HepG2 (cell line): ENCODE results near the gene FGFR3. TPM values are rescaled to one million over a fixed set of nuclear protein-coding genes. Genes with fewer than 3 reads are reported as not detected.

ENCODE experiments used
- BORCS8-MEF2B ChIP-seq: sonication (generic); formaldehyde crosslinking; IDR thresholded peaks from 2 replicates; pipeline ENCODE4 v1.8.0; 2022; ENCODE audit warnings: mild to moderate bottlenecking, missing genetic modification reagents
- GMEB2 ChIP-seq: IDR thresholded peaks from 2 replicates; pipeline ENCODE4 v1.6.1; 2016; ENCODE audit warnings: missing biosample characterization, missing genetic modification reagents, low read depth
- HOXA9 ChIP-seq: sonication (generic); formaldehyde crosslinking; IDR thresholded peaks from 2 replicates; pipeline ENCODE4 v1.8.1; 2022; ENCODE audit warnings: missing genetic modification reagents, mild to moderate bottlenecking, moderate library complexity, borderline replicate concordance
- RFXAP ChIP-seq: sonication (generic); formaldehyde crosslinking; IDR thresholded peaks from 2 replicates; pipeline ENCODE4 v1.4.0; 2020; ENCODE audit warnings: missing genetic modification reagents, borderline replicate concordance
- ZNF138 ChIP-seq: sonication (generic); formaldehyde crosslinking; IDR thresholded peaks from 2 replicates; pipeline ENCODE4 v1.5.0; 2020; ENCODE audit warnings: mild to moderate bottlenecking, low read depth, missing genetic modification reagents
- ZNF407 ChIP-seq: sonication (generic); formaldehyde crosslinking; IDR thresholded peaks from one replicate; pipeline ENCODE4 v1.5.1; 2020; ENCODE audit warnings: mild to moderate bottlenecking, missing genetic modification reagents; ENCODE audit errors: not compliant biosample characterization
- ZNF607 ChIP-seq: sonication (generic); formaldehyde crosslinking; IDR thresholded peaks from 2 replicates; pipeline ENCODE4 v1.5.1; 2020; ENCODE audit warnings: missing genetic modification reagents, mild to moderate bottlenecking, borderline replicate concordance
- ZNF768 ChIP-seq: sonication (generic); formaldehyde crosslinking; IDR thresholded peaks from 2 replicates; pipeline ENCODE4 v1.4.0; 2020; ENCODE audit warnings: missing genetic modification reagents
- polyA plus RNA-seq, 8 experiments: library from polyadenylated mRNA; depleted of rRNA in 3 of 8; stranded (reverse) in 7 of 8; unstranded in 1 of 8; fragments of >200 nt; fragmentation: Illumina TruSeq in 4 of 8; extraction: Trizol in 4 of 8; gene quantifications; 2 replicates each; pipeline versions ENCODE4 v1.2.1 to v1.2.3, GENCODE V29; 2011 to 2016; ENCODE audit warnings: low read depth in 4 of 8, missing spikeins in 1 of 8, mixed read lengths in 1 of 8; ENCODE audit not compliant: insufficient read depth in 1 of 8
- total RNA-seq, 5 experiments: library from RNA; depleted of rRNA; stranded (reverse); fragments of >200 nt; fragmentation: Illumina TruSeq; extraction: Trizol; gene quantifications; 2 replicates each; pipeline ENCODE4 v1.2.3, GENCODE V29; 2016; ENCODE audit warnings: low read depth in 1 of 5
- TF ChIP-seq, protein P1 (sequence below): sonication (generic); formaldehyde crosslinking; IDR thresholded peaks from 2 replicates; pipeline ENCODE4 v1.5.1; 2020; ENCODE audit warnings: mild to moderate bottlenecking, missing genetic modification reagents, moderate library complexity
- TF ChIP-seq, protein P2 (sequence below): IDR thresholded peaks from 2 replicates; pipeline ENCODE4 v1.6.1; 2018; ENCODE audit warnings: missing genetic modification reagents, mild to moderate bottlenecking, missing compliant biosample characterization
- TF ChIP-seq, protein P3 (sequence below): sonication (generic); formaldehyde crosslinking; IDR thresholded peaks from 2 replicates; pipeline ENCODE4 v1.4.0; 2020; ENCODE audit warnings: mild to moderate bottlenecking, missing genetic modification reagents

Gene FGFR3
- total and polyA plus RNA-seq, 2 of the 13 experiments (the other 11 are each of a cell fraction or from before 2014, with no cell fraction given) = 103 to 109 TPM

DNA sequence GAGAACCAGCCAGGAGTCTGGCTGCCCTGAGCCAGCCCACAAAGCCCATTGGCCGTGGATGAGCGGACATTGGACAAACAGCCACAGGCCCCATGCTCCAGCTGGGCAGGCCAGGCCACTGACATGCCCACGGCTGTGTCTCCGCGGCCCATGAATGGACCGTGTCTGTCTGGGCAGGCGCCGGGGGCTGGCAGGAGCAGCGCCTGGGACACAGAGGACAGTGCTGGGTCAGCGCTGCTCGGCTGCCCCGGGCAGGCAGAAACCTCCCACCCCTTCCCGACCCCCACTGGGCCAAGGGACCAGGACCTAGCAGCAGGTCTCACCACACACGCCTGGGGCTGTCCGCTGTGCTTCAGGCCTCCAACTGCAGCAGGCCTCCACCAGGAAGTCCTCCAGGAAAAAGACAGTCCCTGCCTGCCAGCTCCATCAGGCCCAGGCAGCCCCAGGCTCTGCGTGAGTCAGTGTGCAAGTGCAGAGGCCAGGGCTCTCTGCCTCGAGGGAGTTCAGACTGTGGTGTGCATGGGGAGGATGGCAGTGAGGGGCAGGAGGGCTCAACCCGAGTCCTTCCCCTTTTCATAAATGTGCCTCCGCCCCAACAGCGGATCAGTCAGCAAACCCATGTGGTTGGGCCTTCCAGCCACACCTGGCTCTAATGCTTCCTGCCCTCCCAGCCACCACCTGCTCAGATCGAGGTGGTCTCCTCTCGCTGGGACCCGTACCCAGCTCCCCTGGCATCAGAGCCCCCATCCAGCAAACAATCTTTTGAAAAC lies 17.2 kb upstream of the FGFR3 start (continued):
- TF ChIP-seq, protein P1, sequence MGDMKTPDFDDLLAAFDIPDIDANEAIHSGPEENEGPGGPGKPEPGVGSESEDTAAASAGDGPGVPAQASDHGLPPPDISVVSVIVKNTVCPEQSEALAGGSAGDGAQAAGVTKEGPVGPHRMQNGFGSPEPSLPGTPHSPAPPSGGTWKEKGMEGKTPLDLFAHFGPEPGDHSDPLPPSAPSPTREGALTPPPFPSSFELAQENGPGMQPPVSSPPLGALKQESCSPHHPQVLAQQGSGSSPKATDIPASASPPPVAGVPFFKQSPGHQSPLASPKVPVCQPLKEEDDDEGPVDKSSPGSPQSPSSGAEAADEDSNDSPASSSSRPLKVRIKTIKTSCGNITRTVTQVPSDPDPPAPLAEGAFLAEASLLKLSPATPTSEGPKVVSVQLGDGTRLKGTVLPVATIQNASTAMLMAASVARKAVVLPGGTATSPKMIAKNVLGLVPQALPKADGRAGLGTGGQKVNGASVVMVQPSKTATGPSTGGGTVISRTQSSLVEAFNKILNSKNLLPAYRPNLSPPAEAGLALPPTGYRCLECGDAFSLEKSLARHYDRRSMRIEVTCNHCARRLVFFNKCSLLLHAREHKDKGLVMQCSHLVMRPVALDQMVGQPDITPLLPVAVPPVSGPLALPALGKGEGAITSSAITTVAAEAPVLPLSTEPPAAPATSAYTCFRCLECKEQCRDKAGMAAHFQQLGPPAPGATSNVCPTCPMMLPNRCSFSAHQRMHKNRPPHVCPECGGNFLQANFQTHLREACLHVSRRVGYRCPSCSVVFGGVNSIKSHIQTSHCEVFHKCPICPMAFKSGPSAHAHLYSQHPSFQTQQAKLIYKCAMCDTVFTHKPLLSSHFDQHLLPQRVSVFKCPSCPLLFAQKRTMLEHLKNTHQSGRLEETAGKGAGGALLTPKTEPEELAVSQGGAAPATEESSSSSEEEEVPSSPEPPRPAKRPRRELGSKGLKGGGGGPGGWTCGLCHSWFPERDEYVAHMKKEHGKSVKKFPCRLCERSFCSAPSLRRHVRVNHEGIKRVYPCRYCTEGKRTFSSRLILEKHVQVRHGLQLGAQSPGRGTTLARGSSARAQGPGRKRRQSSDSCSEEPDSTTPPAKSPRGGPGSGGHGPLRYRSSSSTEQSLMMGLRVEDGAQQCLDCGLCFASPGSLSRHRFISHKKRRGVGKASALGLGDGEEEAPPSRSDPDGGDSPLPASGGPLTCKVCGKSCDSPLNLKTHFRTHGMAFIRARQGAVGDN (CRISPR knock-in tag) = peak; percentile 90
- no peak for TF ChIP-seq HOXA9 (CRISPR knock-in tag)
- no peak for TF ChIP-seq ZNF407 (CRISPR knock-in tag)
- peak; percentile 29; the same call in 1 of the 2 replicates for TF ChIP-seq BORCS8-MEF2B (CRISPR knock-in tag)
- peak; percentile 73; the same call in 1 of the 2 replicates for TF ChIP-seq ZNF768 (CRISPR knock-in tag)
- TF ChIP-seq, protein P2, sequence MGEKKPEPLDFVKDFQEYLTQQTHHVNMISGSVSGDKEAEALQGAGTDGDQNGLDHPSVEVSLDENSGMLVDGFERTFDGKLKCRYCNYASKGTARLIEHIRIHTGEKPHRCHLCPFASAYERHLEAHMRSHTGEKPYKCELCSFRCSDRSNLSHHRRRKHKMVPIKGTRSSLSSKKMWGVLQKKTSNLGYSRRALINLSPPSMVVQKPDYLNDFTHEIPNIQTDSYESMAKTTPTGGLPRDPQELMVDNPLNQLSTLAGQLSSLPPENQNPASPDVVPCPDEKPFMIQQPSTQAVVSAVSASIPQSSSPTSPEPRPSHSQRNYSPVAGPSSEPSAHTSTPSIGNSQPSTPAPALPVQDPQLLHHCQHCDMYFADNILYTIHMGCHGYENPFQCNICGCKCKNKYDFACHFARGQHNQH (CRISPR knock-in tag) = no peak
- TF ChIP-seq, protein P3, sequence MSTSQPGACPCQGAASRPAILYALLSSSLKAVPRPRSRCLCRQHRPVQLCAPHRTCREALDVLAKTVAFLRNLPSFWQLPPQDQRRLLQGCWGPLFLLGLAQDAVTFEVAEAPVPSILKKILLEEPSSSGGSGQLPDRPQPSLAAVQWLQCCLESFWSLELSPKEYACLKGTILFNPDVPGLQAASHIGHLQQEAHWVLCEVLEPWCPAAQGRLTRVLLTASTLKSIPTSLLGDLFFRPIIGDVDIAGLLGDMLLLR (CRISPR knock-in tag) = 0 out of 2 replicates have a peak, but pooled peaks have one; percentile 22
- TF ChIP-seq GMEB2 (CRISPR knock-in tag) = no peak
- 0 out of 2 replicates have a peak, but pooled peaks have one; percentile 36 for TF ChIP-seq ZNF138 (CRISPR knock-in tag)
- peak; percentile 84; the same call in 1 of the 2 replicates for TF ChIP-seq ZNF607 (CRISPR knock-in tag)
- TF ChIP-seq RFXAP (CRISPR knock-in tag) = peak; percentile 61; the same call in 1 of the 2 replicates
